Measurements from ENCODE around the gene TGFBR3.

GRCh38 chr1:91846639-91847013 is 39.3 kb downstream of the TGFBR3 start:
- TF ChIP-seq TAF1 (IDR thresholded peaks at IDR 0.05; ENCODE audit: borderline replicate concordance, insufficient read depth, low read length), result no peak
- TF ChIP-seq, protein P1, sequence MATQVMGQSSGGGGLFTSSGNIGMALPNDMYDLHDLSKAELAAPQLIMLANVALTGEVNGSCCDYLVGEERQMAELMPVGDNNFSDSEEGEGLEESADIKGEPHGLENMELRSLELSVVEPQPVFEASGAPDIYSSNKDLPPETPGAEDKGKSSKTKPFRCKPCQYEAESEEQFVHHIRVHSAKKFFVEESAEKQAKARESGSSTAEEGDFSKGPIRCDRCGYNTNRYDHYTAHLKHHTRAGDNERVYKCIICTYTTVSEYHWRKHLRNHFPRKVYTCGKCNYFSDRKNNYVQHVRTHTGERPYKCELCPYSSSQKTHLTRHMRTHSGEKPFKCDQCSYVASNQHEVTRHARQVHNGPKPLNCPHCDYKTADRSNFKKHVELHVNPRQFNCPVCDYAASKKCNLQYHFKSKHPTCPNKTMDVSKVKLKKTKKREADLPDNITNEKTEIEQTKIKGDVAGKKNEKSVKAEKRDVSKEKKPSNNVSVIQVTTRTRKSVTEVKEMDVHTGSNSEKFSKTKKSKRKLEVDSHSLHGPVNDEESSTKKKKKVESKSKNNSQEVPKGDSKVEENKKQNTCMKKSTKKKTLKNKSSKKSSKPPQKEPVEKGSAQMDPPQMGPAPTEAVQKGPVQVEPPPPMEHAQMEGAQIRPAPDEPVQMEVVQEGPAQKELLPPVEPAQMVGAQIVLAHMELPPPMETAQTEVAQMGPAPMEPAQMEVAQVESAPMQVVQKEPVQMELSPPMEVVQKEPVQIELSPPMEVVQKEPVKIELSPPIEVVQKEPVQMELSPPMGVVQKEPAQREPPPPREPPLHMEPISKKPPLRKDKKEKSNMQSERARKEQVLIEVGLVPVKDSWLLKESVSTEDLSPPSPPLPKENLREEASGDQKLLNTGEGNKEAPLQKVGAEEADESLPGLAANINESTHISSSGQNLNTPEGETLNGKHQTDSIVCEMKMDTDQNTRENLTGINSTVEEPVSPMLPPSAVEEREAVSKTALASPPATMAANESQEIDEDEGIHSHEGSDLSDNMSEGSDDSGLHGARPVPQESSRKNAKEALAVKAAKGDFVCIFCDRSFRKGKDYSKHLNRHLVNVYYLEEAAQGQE (IDR thresholded peaks at IDR 0.05; ENCODE audit: insufficient read depth in 1 of 2, low read depth in 2 of 2, low read length in 2 of 2), result no peak
- no peak for TF ChIP-seq POLR2AphosphoS5 (IDR thresholded peaks at IDR 0.05; ENCODE audit: low read depth, low read length)
- TF ChIP-seq SIN3A (IDR thresholded peaks at IDR 0.05; ENCODE audit: borderline replicate concordance, insufficient read depth, low read length), result no peak
